ENCODE results near the gene UBTF. TPM values are rescaled to one million over a fixed set of nuclear protein-coding genes. Genes with fewer than 3 reads are reported as not detected.

Gene UBTF
- total and polyA plus RNA-seq, 9 of the 15 experiments (the other 6 are each of a cell fraction or from before 2014, with no cell fraction given) = 1.2 to 113 (median 83.6) TPM

GRCh38 chr17:44159519-44160210, 59.8 kb downstream of the UBTF start (continued):
- TF ChIP-seq TEAD4 (IDR thresholded peaks at IDR 0.05; ENCODE audit: low read length) = peak; percentile 68
- TF ChIP-seq TEAD4 (CRISPR knock-in tag; IDR thresholded peaks at IDR 0.05; ENCODE audit: borderline replicate concordance) = no peak
- peak; percentile 69 for TF ChIP-seq HDAC2 (IDR thresholded peaks at IDR 0.05)
- TF ChIP-seq ZNF324 (CRISPR knock-in tag; IDR thresholded peaks at IDR 0.05) = no peak
- no peak for TF ChIP-seq ZNF280B (CRISPR knock-in tag; IDR thresholded peaks at IDR 0.05)
- TF ChIP-seq GTF2E2 (tag; IDR thresholded peaks at IDR 0.05) = no peak
- TF ChIP-seq ZNF589 (CRISPR knock-in tag; IDR thresholded peaks at IDR 0.05; ENCODE audit: low read depth) = peak; percentile 70; the same call in 1 of the 2 replicates
- TF ChIP-seq NELFE (IDR thresholded peaks at IDR 0.05; ENCODE audit: insufficient read depth, insufficient read length) = no peak
- no peak for TF ChIP-seq ZNF785 (CRISPR knock-in tag; IDR thresholded peaks at IDR 0.05)
- no peak for TF ChIP-seq ZNF655 (CRISPR knock-in tag; IDR thresholded peaks at IDR 0.05)
- peak; percentile 24; the same call in 1 of the 2 replicates for TF ChIP-seq CC2D1A (IDR thresholded peaks at IDR 0.05)
- TF ChIP-seq ID3 (CRISPR knock-in tag; IDR thresholded peaks at IDR 0.05) = no peak
- no peak for TF ChIP-seq ID3 (tag; IDR thresholded peaks at IDR 0.05)
- no peak for TF ChIP-seq PRMT5 (CRISPR knock-in tag; IDR thresholded peaks at IDR 0.05)
- peak; percentile 69; the same call in 1 of the 2 replicates for TF ChIP-seq ZNF644 (tag; IDR thresholded peaks at IDR 0.05; ENCODE audit: low read depth)
- no peak for TF ChIP-seq ZNF408 (CRISPR knock-in tag; IDR thresholded peaks at IDR 0.05; ENCODE audit: low read depth)
- TF ChIP-seq XRCC5 (IDR thresholded peaks at IDR 0.05; ENCODE audit: low read depth, low read length) = no peak
- no peak; the same call in none of the 2 replicates for TF ChIP-seq SMAD4 (CRISPR knock-in tag; conservative IDR thresholded peaks at IDR 0.05)
- TF ChIP-seq ELF1 (tag; IDR thresholded peaks at IDR 0.05) = no peak
- TF ChIP-seq POLR3G (IDR thresholded peaks at IDR 0.05; ENCODE audit: extremely low read depth, insufficient read length, insufficient replicate concordance) = no peak
- TF ChIP-seq PKNOX1 (IDR thresholded peaks at IDR 0.05) = no peak; the same call in none of the 2 replicates
- no peak for TF ChIP-seq DLX4 (CRISPR knock-in tag; IDR thresholded peaks at IDR 0.05)
- TF ChIP-seq ZNF253 (CRISPR knock-in tag; conservative IDR thresholded peaks at IDR 0.05) = no peak
- no peak for TF ChIP-seq ZNF586 (CRISPR knock-in tag; conservative IDR thresholded peaks at IDR 0.05)
- TF ChIP-seq MYNN (IDR thresholded peaks at IDR 0.05) = 0 out of 2 replicates have a peak, but pooled peaks have one; percentile 23
- no peak for TF ChIP-seq MYNN (CRISPR knock-in tag; IDR thresholded peaks at IDR 0.05)
- TF ChIP-seq FOXA1 (IDR thresholded peaks at IDR 0.05; ENCODE audit: borderline replicate concordance) = no peak

Measured in K562 (cell line).